Stimulated activated CD4-positive, alpha-beta T cell treated with anti-CD3 and anti-CD28 coated beads, Interleukin-15, amount 100 ng/mL, for 1 hour (primary cell): Measurements from ENCODE around the gene CDH11.

Source experiments
- DNase-seq, 2 donors: peaks; one replicate each; pipeline ENCODE4 v3.0.0-alpha.2; 2020; ENCODE audit warnings: low read depth in 1 of 2, low spot score in 1 of 2

Gene CDH11

GRCh38 chr16:65117811-65118448 lies 3.9 kb downstream of the CDH11 start:
- DNase-seq = no peak

GRCh38 chr16:65116818-65117430 lies 4.9 kb downstream of the CDH11 start:
- no peak for DNase-seq

- no peak for DNase-seq
These were observed 5.6 kb downstream of the CDH11 start for GRCh38 chr16:65116216-65116615.

GRCh38 chr16:65114527-65114926 lies 7.3 kb downstream of the CDH11 start:
- no peak for DNase-seq

GRCh38 chr16:65113441-65113840 lies 8.4 kb downstream of the CDH11 start:
- no peak for DNase-seq

GRCh38 chr16:65111306-65111705 lies 10.6 kb downstream of the CDH11 start:
- DNase-seq = no peak

GRCh38 chr16:65106757-65107156 lies 15.1 kb downstream of the CDH11 start:
- DNase-seq = no peak

- DNase-seq = no peak
These were observed 16.7 kb downstream of the CDH11 start for GRCh38 chr16:65105171-65105570.

- DNase-seq = no peak
These were observed 17.4 kb downstream of the CDH11 start for GRCh38 chr16:65104471-65104870.

- DNase-seq = no peak
These were observed 19.5 kb downstream of the CDH11 start for GRCh38 chr16:65102326-65102725.

GRCh38 chr16:65101009-65101408 lies 20.9 kb downstream of the CDH11 start:
- no peak for DNase-seq

GRCh38 chr16:65099607-65100006 lies 22.3 kb downstream of the CDH11 start:
- no peak for DNase-seq

GRCh38 chr16:65098916-65099315 lies 22.9 kb downstream of the CDH11 start:
- DNase-seq = no peak

GRCh38 chr16:65097296-65097695 lies 24.6 kb downstream of the CDH11 start:
- DNase-seq = no peak

- DNase-seq = no peak
These were observed 26.0 kb downstream of the CDH11 start for GRCh38 chr16:65095906-65096305.

GRCh38 chr16:65095090-65095728 lies 26.7 kb downstream of the CDH11 start:
- DNase-seq = no peak

- no peak for DNase-seq
These were observed 27.9 kb downstream of the CDH11 start for GRCh38 chr16:65094009-65094408.

GRCh38 chr16:65083164-65083857 lies 38.6 kb downstream of the CDH11 start:
- DNase-seq = no peak

- DNase-seq = no peak
These were observed 42.3 kb downstream of the CDH11 start for GRCh38 chr16:65079549-65079948.

- no peak for DNase-seq
These were observed 44.7 kb downstream of the CDH11 start for GRCh38 chr16:65077181-65077580.

GRCh38 chr16:65075877-65076276 lies 46.0 kb downstream of the CDH11 start:
- DNase-seq = no peak
